ENCODE results near the gene FAM98B. TPM values are rescaled to one million over a fixed set of nuclear protein-coding genes. Genes with fewer than 3 reads are reported as not detected.

Gene FAM98B
- total and polyA plus RNA-seq, 2 donors from 2014 or later: 12.9 to 17.2 TPM

DNA sequence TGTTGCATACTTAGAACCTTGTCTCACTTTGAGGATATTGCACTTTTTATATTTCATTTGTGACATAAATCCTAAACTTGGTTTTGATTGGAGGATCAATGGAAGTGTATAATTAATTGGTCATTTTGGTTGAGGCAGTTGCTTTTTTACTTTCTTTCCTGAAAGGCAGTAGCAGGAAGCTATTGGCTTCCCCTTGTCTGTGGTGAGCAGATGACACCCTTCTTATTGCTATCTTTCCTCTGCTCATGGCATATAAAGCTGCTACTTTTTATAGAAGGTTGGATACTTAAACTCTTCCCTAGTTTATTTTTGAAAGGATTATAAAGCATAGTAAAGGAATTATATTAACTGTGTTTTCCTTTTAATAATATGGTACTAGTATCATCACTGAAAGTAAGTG lies 28.6 kb downstream of the FAM98B start:
- Histone ChIP-seq H3K36me3 (ENCODE audit: control insufficient read depth in 2 of 3, insufficient read depth in 3 of 3, low read length in 3 of 3) (peaks cover 0 to 8% (median 0%) of the 10 kb centered on the region in 3 donors), H3K9me3 (ENCODE audit: control insufficient read depth in 2 of 3, insufficient read depth in 1 of 3, low read length in 3 of 3) (no peaks in the 10 kb centered on the region)
- no peak for DNase-seq

GRCh38 chr15:38486936-38487335 lies 33.0 kb downstream of the FAM98B start:
- Histone ChIP-seq H3K36me3 (ENCODE audit: control insufficient read depth in 2 of 3, insufficient read depth in 3 of 3, low read length in 3 of 3) (peaks cover 0 to 5% (median 0%) of the 10 kb centered on the region in 3 donors), H3K27me3 (ENCODE audit: control insufficient read depth, insufficient read depth, low read length) (no peaks in the 10 kb centered on the region), H3K4me1 (ENCODE audit: control insufficient read depth in 2 of 3, insufficient read depth in 2 of 3, low read depth in 1 of 3, low read length in 3 of 3) (peaks cover 0 to 5% (median 0%) of the 10 kb centered on the region in 3 donors), H3K27ac (ENCODE audit: low read depth in 2 of 2, low read length in 2 of 2) (no peak overlapping the region), H3K4me3 (ENCODE audit: low read length in 3 of 3) (no peak overlapping the region), H3K9ac (ENCODE audit: low read length in 3 of 3) (no peak overlapping the region), H3K9me3 (ENCODE audit: control insufficient read depth in 2 of 3, insufficient read depth in 1 of 3, low read length in 3 of 3) (no peaks in the 10 kb centered on the region)
- FAIRE-seq (no peak), DNase-seq (no peak)
- TF ChIP-seq, protein P1, sequence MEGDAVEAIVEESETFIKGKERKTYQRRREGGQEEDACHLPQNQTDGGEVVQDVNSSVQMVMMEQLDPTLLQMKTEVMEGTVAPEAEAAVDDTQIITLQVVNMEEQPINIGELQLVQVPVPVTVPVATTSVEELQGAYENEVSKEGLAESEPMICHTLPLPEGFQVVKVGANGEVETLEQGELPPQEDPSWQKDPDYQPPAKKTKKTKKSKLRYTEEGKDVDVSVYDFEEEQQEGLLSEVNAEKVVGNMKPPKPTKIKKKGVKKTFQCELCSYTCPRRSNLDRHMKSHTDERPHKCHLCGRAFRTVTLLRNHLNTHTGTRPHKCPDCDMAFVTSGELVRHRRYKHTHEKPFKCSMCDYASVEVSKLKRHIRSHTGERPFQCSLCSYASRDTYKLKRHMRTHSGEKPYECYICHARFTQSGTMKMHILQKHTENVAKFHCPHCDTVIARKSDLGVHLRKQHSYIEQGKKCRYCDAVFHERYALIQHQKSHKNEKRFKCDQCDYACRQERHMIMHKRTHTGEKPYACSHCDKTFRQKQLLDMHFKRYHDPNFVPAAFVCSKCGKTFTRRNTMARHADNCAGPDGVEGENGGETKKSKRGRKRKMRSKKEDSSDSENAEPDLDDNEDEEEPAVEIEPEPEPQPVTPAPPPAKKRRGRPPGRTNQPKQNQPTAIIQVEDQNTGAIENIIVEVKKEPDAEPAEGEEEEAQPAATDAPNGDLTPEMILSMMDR (IDR thresholded peaks at IDR 0.05; ENCODE audit: borderline replicate concordance, extremely low read depth, insufficient read depth): no peak
- intact Hi-C loops (cut with DNase I): no loop called here

More for the DNA sequence above, 28.6 kb downstream of the FAM98B start:
- no peak for FAIRE-seq
- TF ChIP-seq, protein P1 (IDR thresholded peaks at IDR 0.05; ENCODE audit: borderline replicate concordance, extremely low read depth, insufficient read depth): no peak
- H3K4me1 ChIP-seq (ENCODE audit: control insufficient read depth in 2 of 3, insufficient read depth in 2 of 3, low read depth in 1 of 3, low read length in 3 of 3): no peaks in the 10 kb centered on the region
- no peak overlapping the region for H3K4me3 ChIP-seq (ENCODE audit: low read length in 3 of 3)
- intact Hi-C loops (cut with DNase I): no loop called here
- no peaks in the 10 kb centered on the region for H3K27me3 ChIP-seq (ENCODE audit: control insufficient read depth, insufficient read depth, low read length)
- no peak overlapping the region for H3K9ac ChIP-seq (ENCODE audit: low read length in 3 of 3)
- no peak overlapping the region for H3K27ac ChIP-seq (ENCODE audit: low read depth in 2 of 2, low read length in 2 of 2)

DNA sequence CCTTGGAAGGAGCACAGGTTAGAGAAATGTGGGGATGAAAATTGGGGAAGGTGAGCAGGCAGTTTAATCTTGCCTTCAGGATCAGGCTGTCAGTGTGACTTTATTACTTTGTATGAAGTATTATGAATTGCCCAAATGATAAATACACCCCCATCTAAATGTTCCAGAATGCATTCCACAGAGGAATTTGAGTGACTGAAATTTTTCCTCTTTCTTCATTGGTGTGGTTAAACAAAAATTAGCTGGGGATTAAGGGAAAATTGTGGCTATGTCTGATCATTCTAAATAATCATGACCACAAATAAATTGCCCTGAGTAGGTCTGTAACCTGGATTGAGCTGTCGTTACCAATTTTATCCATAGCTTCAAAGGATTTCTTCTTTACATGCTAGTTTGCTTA lies 33.5 kb downstream of the FAM98B start:
- DNase-seq (no peak), FAIRE-seq (no peak)
- Histone ChIP-seq H3K36me3 (ENCODE audit: control insufficient read depth in 2 of 3, insufficient read depth in 3 of 3, low read length in 3 of 3) (peaks cover 0 to 1% (median 0%) of the 10 kb centered on the region in 3 donors), H3K27ac (ENCODE audit: low read depth in 2 of 2, low read length in 2 of 2) (no peak overlapping the region), H3K9ac (ENCODE audit: low read length in 3 of 3) (no peak overlapping the region), H3K4me1 (ENCODE audit: control insufficient read depth in 2 of 3, insufficient read depth in 2 of 3, low read depth in 1 of 3, low read length in 3 of 3) (peaks cover 0 to 5% (median 0%) of the 10 kb centered on the region in 3 donors), H3K9me3 (ENCODE audit: control insufficient read depth in 2 of 3, insufficient read depth in 1 of 3, low read length in 3 of 3) (no peaks in the 10 kb centered on the region), H3K4me3 (ENCODE audit: low read length in 3 of 3) (no peak overlapping the region), H3K27me3 (ENCODE audit: control insufficient read depth, insufficient read depth, low read length) (no peaks in the 10 kb centered on the region)
- intact Hi-C loops (cut with DNase I): no loop called here
- TF ChIP-seq, protein P1 (IDR thresholded peaks at IDR 0.05; ENCODE audit: borderline replicate concordance, extremely low read depth, insufficient read depth): no peak
